ENCODE measurements around the gene SIRPB2. TPM values are rescaled to one million over a fixed set of nuclear protein-coding genes. Genes with fewer than 3 reads are reported as not detected.
A peak's percentile ranks its signal among the peaks of the same experiment; 100 is the strongest.

The SIRPB2 gene
- polyA plus RNA-seq, 2 donors = 0.41 to 0.75 TPM

GRCh38 chr20:1456300-1456699 is 34.9 kb downstream of the SIRPB2 start:
- Histone ChIP-seq H3K36me3 (ENCODE audit: control insufficient read depth in 2 of 2, insufficient read depth in 2 of 2, low read length in 1 of 2) (peaks cover 36 to 43% of the 10 kb centered on the region in 2 donors), H3K4me1 (ENCODE audit: control insufficient read depth in 2 of 2, insufficient read depth in 2 of 2, low read length in 1 of 2) (no peaks in the 10 kb centered on the region), H3K27ac (ENCODE audit: low read depth in 2 of 2, low read length in 1 of 2) (no peak overlapping the region), H3K9me3 (ENCODE audit: control insufficient read depth in 2 of 2, insufficient read depth in 1 of 2, low read depth in 1 of 2, low read length in 1 of 2) (peaks cover 0 to 6% of the 10 kb centered on the region in 2 donors), H3K4me3 (ENCODE audit: low read depth in 1 of 2, low read length in 2 of 2) (no peak overlapping the region), H3K27me3 (ENCODE audit: control insufficient read depth in 1 of 2, insufficient read depth in 2 of 2, low read length in 2 of 2) (no peaks in the 10 kb centered on the region)
- 86 to 87% methylated on average over 5 of the region's 5 CpGs for WGBS, 2 donors

- no peaks in the 10 kb centered on the region for H3K27me3 ChIP-seq (ENCODE audit: control insufficient read depth in 1 of 2, insufficient read depth in 2 of 2, low read length in 2 of 2)
- peaks cover 0 to 9% of the 10 kb centered on the region in 2 donors for H3K9me3 ChIP-seq (ENCODE audit: control insufficient read depth in 2 of 2, insufficient read depth in 1 of 2, low read depth in 1 of 2, low read length in 1 of 2)
- H3K4me1 ChIP-seq (ENCODE audit: control insufficient read depth in 2 of 2, insufficient read depth in 2 of 2, low read length in 1 of 2) = no peaks in the 10 kb centered on the region
- peaks cover 51 to 58% of the 10 kb centered on the region in 2 donors for H3K36me3 ChIP-seq (ENCODE audit: control insufficient read depth in 2 of 2, insufficient read depth in 2 of 2, low read length in 1 of 2)
- H3K4me3 ChIP-seq (ENCODE audit: low read depth in 1 of 2, low read length in 2 of 2) = no peak overlapping the region
- H3K27ac ChIP-seq (ENCODE audit: low read depth in 2 of 2, low read length in 1 of 2) = no peak overlapping the region
These were observed 40.2 kb downstream of the SIRPB2 start for GRCh38 chr20:1450926-1451491.

GRCh38 chr20:1449370-1449769 is 41.9 kb downstream of the SIRPB2 start:
- Histone ChIP-seq H3K36me3 (ENCODE audit: control insufficient read depth in 2 of 2, insufficient read depth in 2 of 2, low read length in 1 of 2) (peaks cover 56 to 57% of the 10 kb centered on the region in 2 donors), H3K27me3 (ENCODE audit: control insufficient read depth in 1 of 2, insufficient read depth in 2 of 2, low read length in 2 of 2) (no peaks in the 10 kb centered on the region), H3K27ac (ENCODE audit: low read depth in 2 of 2, low read length in 1 of 2) (no peak overlapping the region), H3K4me1 (ENCODE audit: control insufficient read depth in 2 of 2, insufficient read depth in 2 of 2, low read length in 1 of 2) (no peaks in the 10 kb centered on the region), H3K9me3 (ENCODE audit: control insufficient read depth in 2 of 2, insufficient read depth in 1 of 2, low read depth in 1 of 2, low read length in 1 of 2) (peaks cover 0 to 6% of the 10 kb centered on the region in 2 donors), H3K4me3 (ENCODE audit: low read depth in 1 of 2, low read length in 2 of 2) (no peak overlapping the region)
- WGBS, 2 donors = 94 to 96% methylated on average over 6 of the region's 6 CpGs

GRCh38 chr20:1448081-1448620 is 43.1 kb downstream of the SIRPB2 start:
- 91 to 94% methylated on average over 4 of the region's 4 CpGs for WGBS, 2 donors

GRCh38 chr20:1446536-1446935 is 44.7 kb downstream of the SIRPB2 start:
- H3K36me3 ChIP-seq (ENCODE audit: control insufficient read depth in 2 of 2, insufficient read depth in 2 of 2, low read length in 1 of 2) = peaks cover 44 to 54% of the 10 kb centered on the region in 2 donors
- H3K4me1 ChIP-seq (ENCODE audit: control insufficient read depth in 2 of 2, insufficient read depth in 2 of 2, low read length in 1 of 2) = no peaks in the 10 kb centered on the region
- H3K27me3 ChIP-seq (ENCODE audit: control insufficient read depth in 1 of 2, insufficient read depth in 2 of 2, low read length in 2 of 2) = no peaks in the 10 kb centered on the region
- no peak overlapping the region for H3K4me3 ChIP-seq (ENCODE audit: low read depth in 1 of 2, low read length in 2 of 2)
- no peak overlapping the region for H3K27ac ChIP-seq (ENCODE audit: low read depth in 2 of 2, low read length in 1 of 2)
- H3K9me3 ChIP-seq (ENCODE audit: control insufficient read depth in 2 of 2, insufficient read depth in 1 of 2, low read depth in 1 of 2, low read length in 1 of 2) = peaks cover 0 to 6% of the 10 kb centered on the region in 2 donors
- WGBS, 2 donors = 100% methylated on average over 1 of the region's 1 CpG

More at GRCh38 chr20:1448081-1448620, 43.1 kb downstream of the SIRPB2 start:
- Histone ChIP-seq H3K4me1 (ENCODE audit: control insufficient read depth in 2 of 2, insufficient read depth in 2 of 2, low read length in 1 of 2) (no peaks in the 10 kb centered on the region), H3K27me3 (ENCODE audit: control insufficient read depth in 1 of 2, insufficient read depth in 2 of 2, low read length in 2 of 2) (no peaks in the 10 kb centered on the region), H3K27ac (ENCODE audit: low read depth in 2 of 2, low read length in 1 of 2) (no peak overlapping the region), H3K9me3 (ENCODE audit: control insufficient read depth in 2 of 2, insufficient read depth in 1 of 2, low read depth in 1 of 2, low read length in 1 of 2) (peaks cover 0 to 6% of the 10 kb centered on the region in 2 donors), H3K4me3 (ENCODE audit: low read depth in 1 of 2, low read length in 2 of 2) (no peak overlapping the region), H3K36me3 (ENCODE audit: control insufficient read depth in 2 of 2, insufficient read depth in 2 of 2, low read length in 1 of 2) (peaks cover 51 to 59% of the 10 kb centered on the region in 2 donors)

- 72 to 80% methylated on average over 5 of the region's 5 CpGs for WGBS, 2 donors
These were observed 48.1 kb downstream of the SIRPB2 start for GRCh38 chr20:1443085-1443484.

GRCh38 chr20:1442304-1442703 is 48.9 kb downstream of the SIRPB2 start:
- Histone ChIP-seq H3K4me1 (ENCODE audit: control insufficient read depth in 2 of 2, insufficient read depth in 2 of 2, low read length in 1 of 2) (no peaks in the 10 kb centered on the region), H3K9me3 (ENCODE audit: control insufficient read depth in 2 of 2, insufficient read depth in 1 of 2, low read depth in 1 of 2, low read length in 1 of 2) (no peaks in the 10 kb centered on the region), H3K4me3 (ENCODE audit: low read depth in 1 of 2, low read length in 2 of 2) (no peak overlapping the region), H3K36me3 (ENCODE audit: control insufficient read depth in 2 of 2, insufficient read depth in 2 of 2, low read length in 1 of 2) (peaks cover 29 to 38% of the 10 kb centered on the region in 2 donors), H3K27me3 (ENCODE audit: control insufficient read depth in 1 of 2, insufficient read depth in 2 of 2, low read length in 2 of 2) (no peaks in the 10 kb centered on the region), H3K27ac (ENCODE audit: low read depth in 2 of 2, low read length in 1 of 2) (no peak overlapping the region)
- WGBS, 2 donors = 89 to 92% methylated on average over 2 of the region's 2 CpGs

More at GRCh38 chr20:1443085-1443484, 48.1 kb downstream of the SIRPB2 start:
- H3K4me1 ChIP-seq (ENCODE audit: control insufficient read depth in 2 of 2, insufficient read depth in 2 of 2, low read length in 1 of 2) = no peaks in the 10 kb centered on the region
- H3K4me3 ChIP-seq (ENCODE audit: low read depth in 1 of 2, low read length in 2 of 2) = no peak overlapping the region
- no peaks in the 10 kb centered on the region for H3K9me3 ChIP-seq (ENCODE audit: control insufficient read depth in 2 of 2, insufficient read depth in 1 of 2, low read depth in 1 of 2, low read length in 1 of 2)
- H3K27me3 ChIP-seq (ENCODE audit: control insufficient read depth in 1 of 2, insufficient read depth in 2 of 2, low read length in 2 of 2) = no peaks in the 10 kb centered on the region
- peaks cover 33 to 40% of the 10 kb centered on the region in 2 donors for H3K36me3 ChIP-seq (ENCODE audit: control insufficient read depth in 2 of 2, insufficient read depth in 2 of 2, low read length in 1 of 2)
- no peak overlapping the region for H3K27ac ChIP-seq (ENCODE audit: low read depth in 2 of 2, low read length in 1 of 2)

GRCh38 chr20:1441133-1441532 is 50.1 kb downstream of the SIRPB2 start:
- Histone ChIP-seq H3K4me1 (ENCODE audit: control insufficient read depth in 2 of 2, insufficient read depth in 2 of 2, low read length in 1 of 2) (no peaks in the 10 kb centered on the region), H3K27ac (ENCODE audit: low read depth in 2 of 2, low read length in 1 of 2) (no peak overlapping the region), H3K27me3 (ENCODE audit: control insufficient read depth in 1 of 2, insufficient read depth in 2 of 2, low read length in 2 of 2) (no peaks in the 10 kb centered on the region), H3K4me3 (ENCODE audit: low read depth in 1 of 2, low read length in 2 of 2) (no peak overlapping the region), H3K36me3 (ENCODE audit: control insufficient read depth in 2 of 2, insufficient read depth in 2 of 2, low read length in 1 of 2) (peaks cover 29 to 35% of the 10 kb centered on the region in 2 donors), H3K9me3 (ENCODE audit: control insufficient read depth in 2 of 2, insufficient read depth in 1 of 2, low read depth in 1 of 2, low read length in 1 of 2) (no peaks in the 10 kb centered on the region)
- WGBS, 2 donors = 71 to 74% methylated on average over 3 of the region's 3 CpGs

GRCh38 chr20:1440024-1440423 is 51.2 kb downstream of the SIRPB2 start:
- H3K4me1 ChIP-seq (ENCODE audit: control insufficient read depth in 2 of 2, insufficient read depth in 2 of 2, low read length in 1 of 2) = no peaks in the 10 kb centered on the region
- H3K36me3 ChIP-seq (ENCODE audit: control insufficient read depth in 2 of 2, insufficient read depth in 2 of 2, low read length in 1 of 2) = peaks cover 22 to 24% of the 10 kb centered on the region in 2 donors
- H3K9me3 ChIP-seq (ENCODE audit: control insufficient read depth in 2 of 2, insufficient read depth in 1 of 2, low read depth in 1 of 2, low read length in 1 of 2) = no peaks in the 10 kb centered on the region
- H3K27ac ChIP-seq (ENCODE audit: low read depth in 2 of 2, low read length in 1 of 2) = peak overlapping the region in 1 of 2 donors; percentile 6
- H3K4me3 ChIP-seq (ENCODE audit: low read depth in 1 of 2, low read length in 2 of 2) = no peak overlapping the region
- WGBS, 2 donors = 73 to 75% methylated on average over 6 of the region's 6 CpGs
- no peaks in the 10 kb centered on the region for H3K27me3 ChIP-seq (ENCODE audit: control insufficient read depth in 1 of 2, insufficient read depth in 2 of 2, low read length in 2 of 2)

- H3K4me1 ChIP-seq (ENCODE audit: control insufficient read depth in 2 of 2, insufficient read depth in 2 of 2, low read length in 1 of 2) = no peaks in the 10 kb centered on the region
- no peak overlapping the region for H3K4me3 ChIP-seq (ENCODE audit: low read depth in 1 of 2, low read length in 2 of 2)
- peaks cover 8 to 16% of the 10 kb centered on the region in 2 donors for H3K36me3 ChIP-seq (ENCODE audit: control insufficient read depth in 2 of 2, insufficient read depth in 2 of 2, low read length in 1 of 2)
- H3K27ac ChIP-seq (ENCODE audit: low read depth in 2 of 2, low read length in 1 of 2) = no peak overlapping the region
- no peaks in the 10 kb centered on the region for H3K27me3 ChIP-seq (ENCODE audit: control insufficient read depth in 1 of 2, insufficient read depth in 2 of 2, low read length in 2 of 2)
- 29 to 33% methylated on average over 1 of the region's 1 CpG for WGBS, 2 donors
- no peaks in the 10 kb centered on the region for H3K9me3 ChIP-seq (ENCODE audit: control insufficient read depth in 2 of 2, insufficient read depth in 1 of 2, low read depth in 1 of 2, low read length in 1 of 2)
These were observed 52.9 kb downstream of the SIRPB2 start for GRCh38 chr20:1438361-1438760.
